Vagina (tissue), 2 donors: Measurements from ENCODE around the gene SAMD14.

Experiments
- CTCF ChIP-seq, 3 experiments: fragments of 450-650 bp in 2 of 3; fragments of 200-600 bp in 1 of 3; sonication (generic) in 1 of 3; IDR thresholded peaks; one replicate each; pipeline ENCODE4 v1.5.1; 2017 to 2019; ENCODE audit warnings: antibody characterized with exemption in 3 of 3, mild to moderate bottlenecking in 2 of 3, moderate library complexity in 2 of 3
- POLR2A ChIP-seq, 2 donors: fragments of 450-650 bp; IDR thresholded peaks; one replicate each; pipeline ENCODE4 v1.6.1; 2017; ENCODE audit warnings: antibody characterized with exemption in 2 of 2, mild to moderate bottlenecking in 2 of 2, moderate library complexity in 2 of 2
- POLR2AphosphoS5 ChIP-seq, 2 donors: sonication (generic); formaldehyde crosslinking; IDR thresholded peaks; one replicate each; pipeline ENCODE4 v1.9.0; 2017; ENCODE audit warnings: antibody characterized with exemption in 2 of 2, mild to moderate bottlenecking in 2 of 2, low read depth in 1 of 2; ENCODE audit not compliant: insufficient read depth in 1 of 2

GRCh38 chr17:50136096-50136687 lies 6.2 kb upstream of the SAMD14 start:
- TF ChIP-seq CTCF (IDR thresholded peaks at IDR 0.05), result no peak
- TF ChIP-seq POLR2A (IDR thresholded peaks at IDR 0.05), result no peak
- TF ChIP-seq POLR2AphosphoS5 (IDR thresholded peaks at IDR 0.05; ENCODE audit: insufficient read depth in 1 of 2, low read depth in 1 of 2), result no peak
